ENCODE data around the gene MCOLN1. TPM values are rescaled to one million over a fixed set of nuclear protein-coding genes. Genes with fewer than 3 reads are reported as not detected.

MCOLN1 gene
- polyA plus RNA-seq, 1 experiment: 12.8 TPM

DNA sequence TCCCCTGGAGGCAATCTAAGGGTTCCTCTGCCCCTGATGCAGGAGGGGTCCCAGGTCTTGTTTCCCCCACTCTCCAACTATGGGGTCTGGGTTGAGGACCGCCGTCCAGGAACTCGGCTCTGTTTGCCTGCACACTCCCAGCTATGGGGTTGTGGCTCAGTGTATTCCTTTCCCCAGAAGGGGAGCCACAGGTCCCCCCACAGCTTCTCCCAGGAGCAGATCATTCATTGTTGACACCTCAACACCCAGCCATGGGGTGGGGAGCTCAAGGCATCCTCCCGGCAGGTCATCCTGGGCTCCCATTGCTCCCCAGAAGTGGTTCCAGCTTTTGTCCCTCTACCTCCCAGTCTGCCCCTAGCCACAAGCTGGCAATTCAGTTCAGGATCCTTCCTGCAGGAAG lies 5.5 kb upstream of the MCOLN1 start:
- Histone ChIP-seq H3K4me3 (ENCODE audit: low read depth, low read length) (peak overlapping the region; percentile 75), H3K9me3 (ENCODE audit: control insufficient read depth, insufficient read depth, low read length) (no peaks in the 10 kb centered on the region; the same call in 1 of the 2 replicates), H3K27ac (ENCODE audit: low read depth, low read length) (no peak overlapping the region), H3K27me3 (ENCODE audit: control insufficient read depth, insufficient read depth, low read length) (no peaks in the 10 kb centered on the region)
- DNase-seq (ENCODE audit: low read depth, low spot score): no peak
- ChIA-PET POLR2A (interaction anchor here (0.5 to 2.5 kb wide), 4 partner anchors 11 to 119 kb away, joined by 3 to 6 read pairs (median 4); no protein-coding TSS in a partner anchor), CTCF (no interaction called here)
- no peak for TF ChIP-seq CTCF (IDR thresholded peaks at IDR 0.05; ENCODE audit: low read depth, low read length)

GRCh38 chr19:7519361-7520130 lies 2.9 kb upstream of the MCOLN1 start:
- H3K4me3 ChIP-seq (ENCODE audit: low read depth, low read length): no peak overlapping the region
- ChIA-PET POLR2A (no interaction called here), CTCF (no interaction called here)
- no peaks in the 10 kb centered on the region; the same call in 1 of the 2 replicates for H3K9me3 ChIP-seq (ENCODE audit: control insufficient read depth, insufficient read depth, low read length)
- DNase-seq (ENCODE audit: low read depth, low spot score): no peak
- no peak overlapping the region for H3K27ac ChIP-seq (ENCODE audit: low read depth, low read length)
- TF ChIP-seq CTCF (IDR thresholded peaks at IDR 0.05; ENCODE audit: low read depth, low read length): no peak
- no peaks in the 10 kb centered on the region for H3K27me3 ChIP-seq (ENCODE audit: control insufficient read depth, insufficient read depth, low read length)

DNA sequence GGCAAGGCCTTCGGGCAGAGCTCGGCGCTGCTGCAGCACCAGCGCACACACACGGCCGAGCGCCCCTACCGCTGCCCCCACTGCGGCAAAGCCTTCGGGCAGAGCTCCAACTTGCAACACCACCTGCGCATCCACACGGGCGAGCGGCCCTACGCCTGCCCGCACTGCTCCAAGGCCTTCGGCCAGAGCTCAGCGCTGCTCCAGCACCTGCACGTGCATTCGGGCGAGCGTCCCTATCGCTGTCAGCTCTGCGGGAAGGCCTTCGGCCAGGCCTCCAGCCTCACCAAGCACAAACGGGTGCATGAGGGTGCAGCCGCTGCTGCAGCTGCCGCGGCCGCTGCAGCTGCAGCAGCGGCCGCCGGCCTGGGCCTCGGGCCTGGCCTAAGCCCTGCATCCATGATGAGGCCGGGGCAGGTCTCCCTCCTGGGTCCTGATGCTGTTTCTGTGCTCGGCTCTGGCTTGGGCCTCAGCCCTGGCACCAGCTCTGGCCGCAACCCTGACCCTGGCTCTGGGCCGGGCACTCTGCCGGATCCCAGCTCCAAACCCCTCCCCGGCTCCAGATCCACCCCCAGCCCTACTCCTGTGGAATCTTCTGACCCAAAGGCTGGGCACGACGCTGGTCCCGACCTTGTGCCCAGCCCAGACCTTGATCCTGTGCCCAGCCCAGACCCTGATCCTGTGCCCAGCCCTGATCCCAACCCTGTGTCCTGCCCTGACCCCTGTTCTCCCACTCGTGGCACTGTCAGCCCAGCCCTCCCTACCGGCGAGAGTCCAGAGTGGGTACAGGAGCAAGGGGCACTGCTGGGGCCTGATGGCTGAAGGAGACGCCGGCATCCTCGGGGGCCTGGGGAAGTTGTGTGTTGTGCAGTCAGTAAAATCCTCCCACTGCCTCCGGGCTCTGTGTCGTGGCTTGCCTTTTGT lies 2.0 kb upstream of the MCOLN1 start:
- ChIA-PET CTCF (no interaction called here), POLR2A (interaction anchor here (2.3 kb wide), 1 partner anchor 15 kb away, joined by 9 read pairs; the partner anchor contains the start of gene PNPLA6)
- TF ChIP-seq CTCF (IDR thresholded peaks at IDR 0.05; ENCODE audit: low read depth, low read length): no peak
- no peak overlapping the region for H3K4me3 ChIP-seq (ENCODE audit: low read depth, low read length)
- no peaks in the 10 kb centered on the region for H3K27me3 ChIP-seq (ENCODE audit: control insufficient read depth, insufficient read depth, low read length)
- no peak overlapping the region for H3K27ac ChIP-seq (ENCODE audit: low read depth, low read length)
- DNase-seq (ENCODE audit: low read depth, low spot score): no peak
- no peaks in the 10 kb centered on the region; the same call in 1 of the 2 replicates for H3K9me3 ChIP-seq (ENCODE audit: control insufficient read depth, insufficient read depth, low read length)

DNA sequence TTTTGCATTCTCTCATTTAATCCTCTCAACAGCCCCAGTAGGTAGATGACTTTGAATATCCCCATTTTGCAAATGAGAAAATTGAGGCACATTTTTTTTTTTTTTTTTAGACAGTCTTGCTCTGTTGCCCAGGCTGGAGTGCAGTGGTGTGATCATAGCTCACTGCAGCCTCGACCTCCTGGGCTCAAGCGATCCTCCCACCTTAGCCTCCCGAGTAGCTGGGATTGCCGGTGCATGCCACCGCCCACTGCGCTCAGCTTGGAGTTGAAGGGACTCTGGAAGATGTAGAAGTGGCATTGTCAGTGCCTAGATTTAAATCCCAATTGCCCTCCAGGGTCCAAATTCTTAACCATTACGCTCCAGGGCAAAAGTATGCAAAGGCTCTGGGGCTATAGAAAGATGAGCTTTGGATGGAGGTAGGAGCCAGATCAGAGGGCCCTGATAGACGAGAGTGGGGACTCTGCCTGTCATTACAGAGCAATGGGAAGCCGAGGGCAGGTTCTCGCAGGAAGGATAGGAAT lies 813 bp upstream of the MCOLN1 start:
- POLR2A ChIA-PET: interaction anchor here (1.3 to 2.3 kb wide), 3 partner anchors 11 to 123 kb away, joined by 3 to 9 read pairs (median 3); partner anchors contain the start of gene PNPLA6
- CTCF ChIA-PET: interaction anchor here (1.9 kb wide), 1 partner anchor 167 kb away, joined by 12 read pairs; no protein-coding TSS in a partner anchor
- H3K27ac ChIP-seq (ENCODE audit: low read depth, low read length): no peak overlapping the region

More for the DNA sequence above, 813 bp upstream of the MCOLN1 start:
- TF ChIP-seq CTCF (IDR thresholded peaks at IDR 0.05; ENCODE audit: low read depth, low read length): no peak
- Histone ChIP-seq H3K27me3 (ENCODE audit: control insufficient read depth, insufficient read depth, low read length) (no peaks in the 10 kb centered on the region), H3K9me3 (ENCODE audit: control insufficient read depth, insufficient read depth, low read length) (no peaks in the 10 kb centered on the region; the same call in 1 of the 2 replicates), H3K4me3 (ENCODE audit: low read depth, low read length) (peak overlapping the region; percentile 61)
- no peak for DNase-seq (ENCODE audit: low read depth, low spot score)
